G401.6 (cell line): Measurements from ENCODE around the gene TPPP3.
"Not testable (repeated sequence)": the region's sequence is repeated elsewhere in the genome, so short reads cannot be mapped to it uniquely, and the experiment has no call there.

Source experiments
- FAIRE-seq: peaks from 2 replicates; lab custom pipeline; 2012; peaks lifted over from hg19 to GRCh38; lab: Jason Lieb, UNC

TPPP3 gene

DNA sequence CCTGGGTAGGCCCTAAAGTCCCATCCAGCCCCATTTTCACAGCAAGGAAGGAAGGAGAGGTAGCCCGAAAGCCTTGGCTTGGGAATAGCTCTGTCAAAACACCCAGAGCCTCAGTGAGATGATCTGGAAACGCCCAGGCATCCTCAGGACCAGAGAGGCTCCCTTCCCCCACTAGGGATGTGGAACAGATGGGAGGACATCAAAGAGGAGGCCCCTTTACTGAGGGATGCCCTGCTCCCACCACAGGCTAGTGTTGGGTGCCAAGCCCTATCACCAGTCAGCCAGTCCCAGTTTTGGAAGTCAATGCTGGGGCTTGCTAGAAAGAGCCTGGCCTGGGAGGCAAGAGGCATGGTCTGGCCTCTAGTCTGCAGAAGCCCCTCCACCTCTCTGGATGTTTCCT, 4.7 kb downstream of the TPPP3 start:
- no peak for FAIRE-seq

DNA sequence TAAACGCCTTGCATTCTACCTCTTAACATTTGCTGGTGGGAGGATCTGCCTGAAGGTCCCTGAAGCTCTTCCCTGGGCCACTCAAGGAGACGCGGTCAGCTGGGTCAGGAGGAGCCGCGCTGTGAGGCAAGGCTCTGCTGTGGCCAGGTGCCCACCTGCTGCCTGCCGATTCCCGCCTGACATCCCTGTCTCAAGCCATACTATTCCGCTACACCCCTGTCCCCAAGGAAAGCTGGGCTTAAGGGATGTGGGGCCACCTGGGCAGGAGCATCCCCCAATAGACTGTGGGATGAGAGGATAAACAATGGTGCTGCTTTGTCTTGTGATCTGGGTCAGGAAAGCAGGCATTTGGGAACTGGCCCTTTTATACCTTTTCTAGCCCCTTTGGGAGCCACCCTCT, 5.1 kb downstream of the TPPP3 start:
- FAIRE-seq, result no peak

GRCh38 chr16:67387479-67388079, 5.7 kb downstream of the TPPP3 start:
- no peak for FAIRE-seq

DNA sequence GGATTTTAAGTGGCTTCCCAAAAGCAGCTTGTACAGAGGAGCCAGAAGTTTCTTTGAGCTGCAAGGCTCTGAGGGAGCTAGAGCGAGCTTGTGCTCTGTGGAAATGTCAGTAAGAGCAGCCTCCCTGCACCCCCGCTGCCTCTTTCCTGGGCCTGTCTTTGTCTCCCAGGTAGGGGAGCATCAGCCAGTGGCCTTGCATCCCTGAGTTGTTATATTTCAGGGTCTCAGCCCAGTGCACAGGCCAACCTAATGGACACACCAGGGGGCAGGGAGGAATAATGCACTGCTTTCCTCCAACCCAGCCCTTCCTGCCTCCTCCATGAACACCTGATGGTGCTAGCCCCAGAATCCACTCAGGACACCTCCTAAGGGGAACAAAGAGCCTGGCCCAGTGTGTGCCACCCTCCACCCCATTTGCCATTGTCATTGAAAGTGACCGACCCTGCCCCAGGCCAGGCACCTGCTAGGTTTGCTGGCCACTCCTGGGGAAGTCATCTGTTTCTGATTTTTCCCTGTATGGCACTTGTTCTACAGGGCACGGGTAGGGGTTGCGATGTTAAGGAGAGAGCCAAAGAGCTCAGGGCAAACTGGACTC, 6.3 kb downstream of the TPPP3 start:
- no peak for FAIRE-seq

- no peak for FAIRE-seq
These were observed 8.4 kb downstream of the TPPP3 start for GRCh38 chr16:67384778-67385510.

- FAIRE-seq, result no peak
These were observed 10.0 kb downstream of the TPPP3 start for GRCh38 chr16:67383284-67383683.

DNA sequence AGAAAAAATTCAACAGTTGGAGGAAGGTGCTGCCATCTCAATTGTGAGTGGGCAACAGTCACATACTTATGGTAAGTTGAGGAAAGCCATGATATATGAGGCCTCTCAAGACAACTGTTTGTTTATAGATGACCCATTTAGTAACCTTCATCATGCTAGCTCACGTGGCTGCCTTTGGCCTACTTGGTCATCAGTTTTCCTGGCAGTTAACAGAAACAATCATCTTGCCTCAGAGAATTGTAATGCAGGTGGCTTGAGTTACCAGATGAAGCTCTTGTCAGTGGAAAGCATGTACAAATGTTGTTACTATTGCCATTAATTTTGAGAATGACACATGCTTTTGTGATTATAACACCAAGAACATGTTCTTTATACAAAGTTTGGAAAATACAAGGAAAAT, 14.7 kb downstream of the TPPP3 start:
- no peak for FAIRE-seq

- not testable (repeated sequence) for FAIRE-seq
These were observed 17.3 kb downstream of the TPPP3 start for GRCh38 chr16:67376012-67376411.

DNA sequence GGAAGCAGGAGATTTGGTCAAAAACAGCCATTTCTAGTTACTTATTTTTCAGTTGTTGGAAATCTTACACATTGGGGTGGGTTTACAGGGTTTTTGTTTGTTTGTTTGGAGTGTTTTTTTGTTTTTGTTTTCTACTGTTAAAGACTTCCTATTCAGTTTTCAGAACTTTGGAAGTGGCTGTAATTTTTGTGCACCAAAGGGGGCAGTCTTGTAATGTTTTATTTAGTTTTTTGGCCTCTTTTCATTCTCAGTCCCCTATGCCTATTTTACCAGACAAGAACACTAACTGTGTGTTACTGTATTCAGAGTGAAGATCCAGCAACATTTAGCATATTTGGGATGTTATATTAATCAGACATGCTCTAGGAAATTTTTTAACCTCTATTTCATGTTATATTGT, 20.6 kb downstream of the TPPP3 start:
- FAIRE-seq, result peak; percentile 86

GRCh38 chr16:67370661-67371060, 22.6 kb downstream of the TPPP3 start:
- no peak for FAIRE-seq

- FAIRE-seq, result no peak
These were observed 28.6 kb downstream of the TPPP3 start for GRCh38 chr16:67364600-67365235.

- FAIRE-seq, result no peak
These were observed 32.3 kb downstream of the TPPP3 start for GRCh38 chr16:67361038-67361437.

- not testable (repeated sequence) for FAIRE-seq
These were observed 33.6 kb downstream of the TPPP3 start for GRCh38 chr16:67359540-67360269.

- FAIRE-seq, result no peak
These were observed 35.7 kb downstream of the TPPP3 start for GRCh38 chr16:67357561-67357960.

- no peak for FAIRE-seq
These were observed 36.9 kb downstream of the TPPP3 start for GRCh38 chr16:67356396-67356795.

- not testable (repeated sequence) for FAIRE-seq
These were observed 40.8 kb downstream of the TPPP3 start for GRCh38 chr16:67352463-67352862.

DNA sequence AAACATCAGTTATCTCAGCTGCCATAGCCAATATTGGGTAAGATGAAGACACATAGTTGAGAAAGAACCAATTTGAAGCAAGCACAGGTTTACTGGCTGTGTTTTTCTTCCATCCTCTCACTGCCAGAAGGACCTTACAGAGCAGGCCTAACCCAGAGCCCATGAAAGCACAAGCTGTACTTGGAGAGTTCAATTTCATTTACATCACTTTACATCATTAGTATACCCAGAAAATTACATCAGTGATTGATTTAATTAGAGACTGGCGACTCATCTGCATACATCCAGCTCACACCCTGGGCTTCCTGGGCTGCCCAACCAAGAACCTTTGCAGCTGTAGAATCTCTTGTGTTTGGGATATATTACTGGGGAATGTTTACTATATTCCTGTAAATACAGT, 43.0 kb downstream of the TPPP3 start:
- FAIRE-seq, result no peak

DNA sequence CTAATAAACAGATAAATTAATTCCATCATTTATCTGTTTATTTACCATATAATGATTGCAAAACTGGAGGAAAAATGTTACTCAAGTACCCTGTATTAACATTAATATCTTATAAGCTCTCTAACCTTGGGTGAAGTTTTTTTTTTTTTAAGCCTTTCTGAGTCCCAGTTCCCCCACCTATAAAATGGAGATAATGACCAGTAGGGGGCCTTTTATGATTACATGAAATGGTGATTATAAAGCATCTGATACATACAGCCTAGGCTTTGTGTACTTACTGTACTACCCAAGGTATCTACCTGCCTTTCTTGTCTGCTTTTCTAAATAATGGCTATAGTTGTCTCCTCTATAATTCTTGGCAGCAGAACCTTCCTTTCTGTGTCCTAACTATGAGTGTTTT, 44.1 kb downstream of the TPPP3 start:
- no peak for FAIRE-seq

DNA sequence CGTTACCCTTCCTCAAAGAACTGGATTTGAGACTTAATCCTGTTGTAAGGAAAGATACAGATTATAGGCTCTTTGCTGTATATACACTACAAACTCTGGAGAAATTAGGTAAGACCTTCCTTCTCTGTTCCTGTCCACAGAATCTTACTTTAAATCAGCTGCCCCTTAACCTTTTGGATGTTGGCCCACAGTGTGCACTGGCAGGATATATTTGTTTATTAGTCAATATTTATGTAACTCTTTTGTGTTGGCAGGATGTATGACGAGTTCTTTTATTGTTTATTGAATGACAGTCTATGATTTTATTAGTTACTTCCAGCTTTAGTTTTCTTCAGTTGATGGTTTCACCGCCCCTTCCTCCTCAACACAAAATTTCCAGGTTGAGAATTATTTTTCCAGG, 47.0 kb downstream of the TPPP3 start:
- no peak for FAIRE-seq

- no peak for FAIRE-seq
These were observed 47.9 kb downstream of the TPPP3 start for GRCh38 chr16:67345401-67345800.

DNA sequence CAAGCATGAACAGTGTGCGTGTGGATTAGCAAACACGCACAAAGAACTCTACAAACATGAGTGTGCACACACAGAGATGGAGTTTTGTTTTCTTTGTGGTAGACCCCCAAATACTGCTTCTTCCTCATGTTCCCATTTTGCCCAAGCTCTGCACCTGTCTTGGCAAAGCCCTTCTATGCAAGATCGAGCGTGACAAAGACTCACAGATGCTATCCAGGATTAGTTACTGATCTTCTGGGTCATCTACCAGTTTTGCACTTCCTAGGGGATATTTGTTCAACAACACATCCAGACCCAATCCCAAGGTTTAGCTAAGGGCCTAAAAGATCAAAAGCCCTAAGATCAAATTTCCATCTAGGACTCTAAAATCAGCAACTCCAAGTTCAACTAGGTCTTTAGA, 50.7 kb downstream of the TPPP3 start:
- FAIRE-seq, result no peak

DNA sequence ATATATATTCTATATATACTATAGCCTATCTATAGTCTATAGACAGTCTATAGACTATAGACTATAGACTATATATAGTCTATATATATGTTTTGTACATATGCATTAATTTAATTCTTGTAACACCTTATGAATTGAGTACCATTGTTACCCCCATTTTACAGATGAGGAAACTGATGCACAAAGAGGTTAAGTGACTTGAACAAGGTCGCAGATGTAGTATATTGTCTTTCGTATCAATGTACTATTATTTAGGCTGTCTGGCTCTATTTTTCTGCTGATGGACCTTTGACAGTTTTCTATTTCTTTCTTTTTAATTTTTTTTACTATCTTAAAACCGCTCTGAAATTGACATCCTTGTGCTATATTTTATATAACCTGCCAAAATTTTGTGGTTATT, 52.0 kb downstream of the TPPP3 start:
- FAIRE-seq, result no peak
